GM12878 (cell line): ENCODE measurements around the gene FBXL7. TPM values are rescaled to one million over a fixed set of nuclear protein-coding genes. Genes with fewer than 3 reads are reported as not detected.

Experiments used
- ATAC-seq: fragments of 200-7000 bp; cut with Tn5 transposase; 3 replicates; pipeline ENCODE4 v1.9.1; 2020; ENCODE audit warnings: mild to moderate bottlenecking, moderate library complexity
- BruUV-seq: library from RNA; stranded (reverse); fragments of 400-500 nt; replicated peaks from 2 replicates; lab custom pipeline; 2021; lab: Mats Ljungman, UMichigan
- CTCF ChIA-PET: fragments of 300-600 bp; sonication (Branson Sonifier 250); formaldehyde crosslinking; extraction: SDS; loops from one replicate; lab custom pipeline; 2021; ENCODE audit warnings: inconsistent platforms; lab: Yijun Ruan, JAX
- POLR2A ChIA-PET: fragments of 350-600 bp; formaldehyde crosslinking; extraction: SDS; loops from one replicate; lab custom pipeline; 2021; ENCODE audit warnings: inconsistent platforms; lab: Charles Lee
- RAD21 ChIA-PET: fragments of 300-600 bp; sonication (Branson Sonifier 250); formaldehyde crosslinking; loops from one replicate; lab custom pipeline; 2023; ENCODE audit warnings: antibody characterized with exemption; ENCODE audit not compliant: unreplicated experiment; lab: Charles Lee
- SMC1A ChIA-PET: fragments of 300-600 bp; sonication (Branson Sonifier 250); formaldehyde crosslinking; loops from one replicate; lab custom pipeline; 2023; ENCODE audit not compliant: unreplicated experiment, uncharacterized antibody; lab: Charles Lee
- DNase-seq: peaks from one replicate; pipeline ENCODE4 v3.0.0-alpha.2; 2011; ENCODE audit warnings: low read depth, low spot score
- FAIRE-seq: peaks from 3 replicates; lab custom pipeline; 2011; peaks lifted over from hg19 to GRCh38; lab: Jason Lieb, UNC
- H2AFZ ChIP-seq: 2 replicates; pipeline ENCODE4 v1.6.0; 2011; ENCODE audit warnings: low read depth, low read length, control low read depth; ENCODE audit not compliant: control insufficient read depth
- H3K27ac ChIP-seq: 2 replicates; pipeline ENCODE4 v1.5.1; 2011; ENCODE audit warnings: control low read depth; ENCODE audit not compliant: control insufficient read depth, insufficient read depth
- H3K27me3 ChIP-seq, 2 experiments: replicated peaks in 1 of 2; 2 replicates each; pipeline versions ENCODE4 v1.6.0 to v1.6.1; 2011; ENCODE audit warnings: low read length in 1 of 2; ENCODE audit not compliant: control insufficient read depth in 2 of 2, insufficient read depth in 2 of 2
- H3K36me3 ChIP-seq, 2 experiments: 2 replicates each; pipeline ENCODE4 v1.5.1; 2011; ENCODE audit warnings: low read length in 1 of 2; ENCODE audit not compliant: control insufficient read depth in 2 of 2, insufficient read depth in 2 of 2
- H3K4me1 ChIP-seq: 2 replicates; pipeline ENCODE4 v1.6.1; 2011; ENCODE audit warnings: mild to moderate bottlenecking, low read length, moderate library complexity, mixed read lengths; ENCODE audit not compliant: control insufficient read depth, insufficient read depth
- H3K4me2 ChIP-seq: 2 replicates; pipeline ENCODE4 v1.6.0; 2011; ENCODE audit warnings: control low read depth; ENCODE audit not compliant: control insufficient read depth, insufficient read depth
- H3K4me3 ChIP-seq: fragments of 200-600 bp; sonication (generic); 2 replicates; pipeline ENCODE4 v1.5.1; 2016
- H3K79me2 ChIP-seq: 2 replicates; pipeline ENCODE4 v1.6.0; 2011; ENCODE audit warnings: low read length; ENCODE audit not compliant: control insufficient read depth, insufficient read depth
- H3K9ac ChIP-seq: 2 replicates; pipeline ENCODE4 v1.8.0; 2011; ENCODE audit warnings: low read length, control low read depth, mixed read lengths; ENCODE audit not compliant: control insufficient read depth, insufficient read depth
- H3K9me3 ChIP-seq: replicated peaks from 3 replicates; pipeline ENCODE4 v1.5.1; 2011; ENCODE audit warnings: mild to moderate bottlenecking, low read length; ENCODE audit not compliant: control insufficient read depth, insufficient read depth
- H4K20me1 ChIP-seq: 2 replicates; pipeline ENCODE4 v1.6.0; 2011; ENCODE audit not compliant: control insufficient read depth, insufficient read depth
- GABPA ChIP-seq: IDR thresholded peaks from 2 replicates; pipeline ENCODE4 v1.6.1; 2014; ENCODE audit warnings: antibody characterized with exemption, low read depth, mild to moderate bottlenecking, inconsistent platforms
- IKZF1 ChIP-seq: fragments of 450-650 bp; conservative IDR thresholded peaks from 2 replicates; pipeline ENCODE4 v1.6.1; 2017; ENCODE audit warnings: antibody characterized with exemption, mild to moderate bottlenecking
- IKZF2 ChIP-seq, 2 experiments: fragments of 450-650 bp; IDR thresholded peaks; 2 replicates each; pipeline ENCODE4 v1.6.1; 2017; ENCODE audit warnings: mild to moderate bottlenecking in 2 of 2, moderate library complexity in 2 of 2
- LARP7 ChIP-seq: fragments of 450-650 bp; IDR thresholded peaks from 2 replicates; pipeline ENCODE4 v1.6.1; 2017; ENCODE audit warnings: mild to moderate bottlenecking
- RELA ChIP-seq: fragments of 450-650 bp; IDR thresholded peaks from 2 replicates; pipeline ENCODE4 v1.8.0; 2014; ENCODE audit warnings: borderline replicate concordance; ENCODE audit not compliant: partially characterized antibody
- SMAD5 ChIP-seq: IDR thresholded peaks from 2 replicates; pipeline ENCODE4 v1.6.1; 2016; ENCODE audit warnings: antibody characterized with exemption, low read depth
- SPI1 ChIP-seq: IDR thresholded peaks from 2 replicates; pipeline ENCODE4 v1.6.1; 2011; ENCODE audit warnings: low read depth, mild to moderate bottlenecking, low read length, moderate library complexity, borderline replicate concordance; ENCODE audit not compliant: insufficient read depth
- STAT3 ChIP-seq: IDR thresholded peaks from 2 replicates; pipeline ENCODE4 v1.6.1; 2011; ENCODE audit warnings: low read depth, low read length, improper control_type of control experiment
- ZBED1 ChIP-seq: IDR thresholded peaks from 2 replicates; pipeline ENCODE4 v1.6.1; 2016; ENCODE audit warnings: borderline replicate concordance
- ZSCAN29 ChIP-seq: fragments of 450-650 bp; IDR thresholded peaks from 2 replicates; pipeline ENCODE4 v1.6.1; 2017; ENCODE audit warnings: mild to moderate bottlenecking, moderate library complexity
- WGBS: methylation state at CpG from one replicate; pipeline ENCODE4 v1.1.6; 2016; ENCODE audit warnings: low lambda C conversion rate; ENCODE audit not compliant: insufficient replicate concordance, insufficient coverage; ENCODE audit errors: missing lambda C conversion rate; 5-methylcytosine and 5-hydroxymethylcytosine counted together
- in situ Hi-C: fragments of 300-500 bp; cut with MboI; formaldehyde crosslinking; loops from 9 replicates; pipeline ENCODE4 v1.14.3; 2018; ENCODE audit warnings: mixed read lengths
- intact Hi-C: fragments of 100-400 bp; cut with micrococcal nuclease; formaldehyde crosslinking; loops from one replicate; pipeline ENCODE4 v1.14.2; 2022; ENCODE audit not compliant: unreplicated experiment
- polyA plus RNA-seq, 11 experiments: library from polyadenylated mRNA; depleted of rRNA in 4 of 11; unstranded in 6 of 11; stranded (reverse) in 5 of 11; fragments of >200 nt; fragmentation: Nextera tagmentation in 4 of 11; fragmentation: Illumina TruSeq in 1 of 11; extraction: Ambion mirVana in 4 of 11; extraction: Trizol in 1 of 11; gene quantifications; 1 replicate in 1 of 11; 2 replicates in 10 of 11; pipeline versions ENCODE4 v1.2.1 to v1.2.3, GENCODE V29; 2011 to 2016; ENCODE audit warnings: inconsistent platforms in 2 of 11, missing spikeins in 2 of 11, low read depth in 1 of 11
- total RNA-seq, 4 experiments: library from RNA; depleted of rRNA in 3 of 4; stranded (reverse); fragments of >200 nt in 3 of 4; fragmentation: Illumina TruSeq in 1 of 4; extraction: Trizol in 1 of 4; gene quantifications; 2 replicates each; pipeline versions ENCODE4 v1.2.1 to v1.2.3, GENCODE V29; 2013 to 2021
- TF ChIP-seq, protein P1 (sequence below): IDR thresholded peaks from 2 replicates; pipeline ENCODE4 v1.6.1; 2012; ENCODE audit warnings: low read depth, low read length, improper control_type of control experiment
- TF ChIP-seq, protein P2 (sequence below): IDR thresholded peaks from 2 replicates; pipeline ENCODE4 v1.6.1; 2011; ENCODE audit warnings: mild to moderate bottlenecking, low read depth, low read length, moderate library complexity; ENCODE audit not compliant: insufficient replicate concordance
- TF ChIP-seq, protein P3 (sequence below): fragments of 450-650 bp; IDR thresholded peaks from 2 replicates; pipeline ENCODE4 v1.6.1; 2014; ENCODE audit warnings: mild to moderate bottlenecking

Gene FBXL7
- total and polyA plus RNA-seq, 10 of the 15 experiments (the other 5 are each of a cell fraction or from before 2014, with no cell fraction given), result 0.03 to 0.44 (median 0.16) TPM

DNA sequence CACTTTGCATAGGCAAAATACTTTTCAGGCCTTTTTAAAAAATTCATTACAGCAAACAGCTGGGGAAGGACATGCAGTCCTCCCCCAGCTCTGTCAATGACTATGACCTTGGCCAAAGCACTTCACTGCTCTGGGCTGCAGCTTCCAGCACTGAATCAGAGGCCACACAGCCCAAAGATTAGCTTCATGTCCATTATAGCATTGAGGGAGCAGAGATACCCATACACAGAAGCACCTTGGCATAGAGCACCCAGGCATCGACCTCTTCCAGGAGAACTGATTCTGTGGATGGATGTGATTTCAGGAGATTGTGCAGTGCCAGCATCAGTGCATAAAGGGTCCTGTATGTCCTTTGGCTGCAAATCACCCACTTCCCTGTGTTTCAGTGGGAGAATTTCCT lies 437.7 kb downstream of the FBXL7 start (continued):
- TF ChIP-seq, protein P1, sequence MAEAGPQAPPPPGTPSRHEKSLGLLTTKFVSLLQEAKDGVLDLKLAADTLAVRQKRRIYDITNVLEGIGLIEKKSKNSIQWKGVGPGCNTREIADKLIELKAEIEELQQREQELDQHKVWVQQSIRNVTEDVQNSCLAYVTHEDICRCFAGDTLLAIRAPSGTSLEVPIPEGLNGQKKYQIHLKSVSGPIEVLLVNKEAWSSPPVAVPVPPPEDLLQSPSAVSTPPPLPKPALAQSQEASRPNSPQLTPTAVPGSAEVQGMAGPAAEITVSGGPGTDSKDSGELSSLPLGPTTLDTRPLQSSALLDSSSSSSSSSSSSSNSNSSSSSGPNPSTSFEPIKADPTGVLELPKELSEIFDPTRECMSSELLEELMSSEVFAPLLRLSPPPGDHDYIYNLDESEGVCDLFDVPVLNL, result no peak

DNA sequence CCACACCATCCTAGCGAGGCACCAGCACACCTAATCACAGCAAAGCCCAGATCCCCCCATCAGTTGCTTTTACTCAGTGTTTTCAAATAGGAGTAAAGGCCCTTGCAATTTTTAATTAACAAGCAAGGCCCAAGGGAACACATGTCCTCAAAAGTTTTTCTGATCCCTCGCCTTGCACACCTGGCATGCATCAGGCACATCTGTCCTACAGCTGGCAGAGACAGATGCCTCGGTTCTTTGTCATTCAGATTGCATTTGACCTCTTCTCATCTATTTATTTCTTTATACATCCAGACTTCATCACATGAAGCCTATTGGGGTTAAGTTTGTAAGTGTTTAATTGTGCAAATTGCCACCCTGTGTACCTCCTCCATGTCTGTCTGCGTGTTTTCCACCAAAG lies 438.2 kb downstream of the FBXL7 start:
- CTCF ChIA-PET, result no interaction called here

More for the DNA sequence above, 438.2 kb downstream of the FBXL7 start:
- no TSS peak for BruUV-seq
- 0% methylated on average over 4 of the region's 4 CpGs for whole genome bisulfite sequencing
- ChIA-PET RAD21 (no interaction called here), POLR2A (no interaction called here), SMC1A (no interaction called here)
- TF ChIP-seq, protein P2, sequence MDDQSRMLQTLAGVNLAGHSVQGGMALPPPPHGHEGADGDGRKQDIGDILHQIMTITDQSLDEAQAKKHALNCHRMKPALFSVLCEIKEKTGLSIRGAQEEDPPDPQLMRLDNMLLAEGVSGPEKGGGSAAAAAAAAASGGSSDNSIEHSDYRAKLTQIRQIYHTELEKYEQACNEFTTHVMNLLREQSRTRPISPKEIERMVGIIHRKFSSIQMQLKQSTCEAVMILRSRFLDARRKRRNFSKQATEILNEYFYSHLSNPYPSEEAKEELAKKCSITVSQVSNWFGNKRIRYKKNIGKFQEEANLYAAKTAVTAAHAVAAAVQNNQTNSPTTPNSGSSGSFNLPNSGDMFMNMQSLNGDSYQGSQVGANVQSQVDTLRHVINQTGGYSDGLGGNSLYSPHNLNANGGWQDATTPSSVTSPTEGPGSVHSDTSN, result no peak
- no peak for TF ChIP-seq GABPA
- TF ChIP-seq SPI1, result no peak
- no peak for TF ChIP-seq LARP7
- TF ChIP-seq RELA, result no peak
- TF ChIP-seq, protein P3, sequence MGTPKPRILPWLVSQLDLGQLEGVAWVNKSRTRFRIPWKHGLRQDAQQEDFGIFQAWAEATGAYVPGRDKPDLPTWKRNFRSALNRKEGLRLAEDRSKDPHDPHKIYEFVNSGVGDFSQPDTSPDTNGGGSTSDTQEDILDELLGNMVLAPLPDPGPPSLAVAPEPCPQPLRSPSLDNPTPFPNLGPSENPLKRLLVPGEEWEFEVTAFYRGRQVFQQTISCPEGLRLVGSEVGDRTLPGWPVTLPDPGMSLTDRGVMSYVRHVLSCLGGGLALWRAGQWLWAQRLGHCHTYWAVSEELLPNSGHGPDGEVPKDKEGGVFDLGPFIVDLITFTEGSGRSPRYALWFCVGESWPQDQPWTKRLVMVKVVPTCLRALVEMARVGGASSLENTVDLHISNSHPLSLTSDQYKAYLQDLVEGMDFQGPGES, result no peak
- no peak for TF ChIP-seq SMAD5
- no peak for TF ChIP-seq ZBED1
- no peak for TF ChIP-seq STAT3
- TF ChIP-seq IKZF1, result no peak
- TF ChIP-seq ZSCAN29, result no peak
- TF ChIP-seq IKZF2 (IDR thresholded peaks at IDR 0.05), result no peak
- DNase-seq, result no peak
- no peak for ATAC-seq
- Histone ChIP-seq H3K27ac (no peak overlapping the region), H3K4me2 (no peak overlapping the region), H4K20me1 (no peaks in the 10 kb centered on the region), H3K36me3 (no peaks in the 10 kb centered on the region), H2AFZ (no peak overlapping the region), H3K27me3 (no peaks in the 10 kb centered on the region), H3K4me1 (no peaks in the 10 kb centered on the region), H3K4me3 (no peak overlapping the region), H3K79me2 (no peaks in the 10 kb centered on the region), H3K9ac (no peak overlapping the region), H3K9me3 (no peaks in the 10 kb centered on the region)
- intact Hi-C loops (no loop called here), in situ Hi-C loops (no loop called here)
- FAIRE-seq, result no peak
